Thyroid gland (tissue), 4 donors: ENCODE measurements around the gene RHBDL2. TPM values are rescaled to one million over a fixed set of nuclear protein-coding genes. Genes with fewer than 3 reads are reported as not detected.
"Not testable (repeated sequence)": the region's sequence is repeated elsewhere in the genome, so short reads cannot be mapped to it uniquely, and the experiment has no call there.

ENCODE experiments used
- DNase-seq, 2 donors: peaks; one replicate each; pipeline ENCODE4 v3.0.0-alpha.2; 2019
- H3K27ac ChIP-seq, 3 donors: fragments of 200-600 bp; sonication (generic); 1 replicate in 2 of 3; 2 replicates in 1 of 3; pipeline ENCODE4 v1.5.1; 2016 to 2019; ENCODE audit warnings: mild to moderate bottlenecking in 1 of 3, moderate library complexity in 1 of 3
- H3K27me3 ChIP-seq: fragments of 200-600 bp; sonication (generic); one replicate; pipeline ENCODE4 v1.5.1; 2019
- H3K36me3 ChIP-seq, 2 donors: fragments of 200-600 bp; sonication (generic); one replicate each; pipeline ENCODE4 v1.5.1; 2016 to 2019
- H3K4me1 ChIP-seq, 2 donors: fragments of 200-600 bp; sonication (generic); one replicate each; pipeline ENCODE4 v1.5.1; 2017 to 2019
- H3K4me3 ChIP-seq, 3 donors: fragments of 200-600 bp; sonication (generic); replicated peaks in 1 of 3; 1 replicate in 2 of 3; 2 replicates in 1 of 3; pipeline ENCODE4 v1.5.1; 2016; ENCODE audit warnings: mild to moderate bottlenecking in 1 of 3
- H3K9me3 ChIP-seq: fragments of 200-600 bp; sonication (generic); one replicate; pipeline ENCODE4 v1.5.1; 2017
- POLR2A ChIP-seq, 2 donors: fragments of 450-650 bp; IDR thresholded peaks; one replicate each; pipeline ENCODE4 v1.6.1; 2017; ENCODE audit warnings: antibody characterized with exemption in 2 of 2, mild to moderate bottlenecking in 2 of 2, moderate library complexity in 1 of 2
- WGBS, 2 donors: methylation state at CpG; one replicate each; pipeline ENCODE4 v1.1.5; 2017; 5-methylcytosine and 5-hydroxymethylcytosine counted together
- intact Hi-C: fragments of 100-400 bp; cut with DNase I; formaldehyde crosslinking; loops from one replicate; pipeline ENCODE4 v1.15.1; 2023
- total RNA-seq, 4 donors: library from RNA; depleted of rRNA; stranded (reverse); fragments of >200 nt; gene quantifications; one replicate each; pipeline ENCODE4 v1.2.3, GENCODE V29; 2016
- TF ChIP-seq, protein P1 (sequence below), 6 experiments: fragments of 200-600 bp in 3 of 6; fragments of 450-650 bp in 3 of 6; sonication (generic) in 3 of 6; IDR thresholded peaks; one replicate each; pipeline ENCODE4 v1.5.1; 2016 to 2019; ENCODE audit warnings: antibody characterized with exemption in 6 of 6, mild to moderate bottlenecking in 2 of 6, inconsistent platforms in 1 of 6, moderate library complexity in 1 of 6

The RHBDL2 gene
- total RNA-seq, 4 donors from 2014 or later, result not detected

- WGBS, 2 donors, result 1 to 2% methylated on average over 9 to 37 of the region's 51 CpGs
- intact Hi-C loops, result no loop called here
- Histone ChIP-seq H3K9me3 (no peaks in the 10 kb centered on the region), H3K27ac (peak overlapping the region; percentile 21 to 86 (median 83)), H3K27me3 (no peaks in the 10 kb centered on the region), H3K4me1 (peaks cover 12 to 20% of the 10 kb centered on the region in 2 donors), H3K4me3 (peak overlapping the region; percentile 41 to 87 (median 81)), H3K36me3 (peaks cover 0 to 8% of the 10 kb centered on the region in 2 donors)
- peak in 1 of 2 donors; percentile 1 for TF ChIP-seq POLR2A (IDR thresholded peaks at IDR 0.05)
- TF ChIP-seq, protein P1, sequence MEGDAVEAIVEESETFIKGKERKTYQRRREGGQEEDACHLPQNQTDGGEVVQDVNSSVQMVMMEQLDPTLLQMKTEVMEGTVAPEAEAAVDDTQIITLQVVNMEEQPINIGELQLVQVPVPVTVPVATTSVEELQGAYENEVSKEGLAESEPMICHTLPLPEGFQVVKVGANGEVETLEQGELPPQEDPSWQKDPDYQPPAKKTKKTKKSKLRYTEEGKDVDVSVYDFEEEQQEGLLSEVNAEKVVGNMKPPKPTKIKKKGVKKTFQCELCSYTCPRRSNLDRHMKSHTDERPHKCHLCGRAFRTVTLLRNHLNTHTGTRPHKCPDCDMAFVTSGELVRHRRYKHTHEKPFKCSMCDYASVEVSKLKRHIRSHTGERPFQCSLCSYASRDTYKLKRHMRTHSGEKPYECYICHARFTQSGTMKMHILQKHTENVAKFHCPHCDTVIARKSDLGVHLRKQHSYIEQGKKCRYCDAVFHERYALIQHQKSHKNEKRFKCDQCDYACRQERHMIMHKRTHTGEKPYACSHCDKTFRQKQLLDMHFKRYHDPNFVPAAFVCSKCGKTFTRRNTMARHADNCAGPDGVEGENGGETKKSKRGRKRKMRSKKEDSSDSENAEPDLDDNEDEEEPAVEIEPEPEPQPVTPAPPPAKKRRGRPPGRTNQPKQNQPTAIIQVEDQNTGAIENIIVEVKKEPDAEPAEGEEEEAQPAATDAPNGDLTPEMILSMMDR (IDR thresholded peaks at IDR 0.05), result no peak
- peak; percentile 69 to 83 for DNase-seq
Observed at GRCh38 chr1:38858833-38859560, 82.6 kb downstream of the RHBDL2 start.

- TF ChIP-seq, protein P1 (IDR thresholded peaks at IDR 0.05), result no peak
Observed at GRCh38 chr1:38852780-38853179, 88.8 kb downstream of the RHBDL2 start.

GRCh38 chr1:38848071-38848470 is 93.6 kb downstream of the RHBDL2 start:
- Histone ChIP-seq H3K9me3 (no peaks in the 10 kb centered on the region), H3K27ac (no peak overlapping the region), H3K4me1 (no peaks in the 10 kb centered on the region), H3K27me3 (no peaks in the 10 kb centered on the region), H3K36me3 (peaks cover 37 to 42% of the 10 kb centered on the region in 2 donors), H3K4me3 (no peak overlapping the region)
- TF ChIP-seq, protein P1 (IDR thresholded peaks at IDR 0.05), result no peak
- no peak for TF ChIP-seq POLR2A (IDR thresholded peaks at IDR 0.05)
- 79 to 94% methylated on average over 1 of the region's 1 CpG for WGBS, 2 donors
- DNase-seq, result no peak
- intact Hi-C loops, result no loop called here

More at GRCh38 chr1:38852780-38853179, 88.8 kb downstream of the RHBDL2 start:
- Histone ChIP-seq H3K9me3 (no peaks in the 10 kb centered on the region), H3K4me1 (peaks cover 1 to 5% of the 10 kb centered on the region in 2 donors), H3K27ac (no peak overlapping the region), H3K27me3 (no peaks in the 10 kb centered on the region), H3K36me3 (peaks cover 18 to 29% of the 10 kb centered on the region in 2 donors), H3K4me3 (no peak overlapping the region)
- intact Hi-C loops, result no loop called here
- DNase-seq, result no peak
- 72 to 75% methylated on average over 4 of the region's 4 CpGs for WGBS, 2 donors

GRCh38 chr1:38846210-38846609 is 95.4 kb downstream of the RHBDL2 start:
- no peak overlapping the region for H3K27ac ChIP-seq
- TF ChIP-seq, protein P1 (IDR thresholded peaks at IDR 0.05), result no peak
- no peak for DNase-seq
- H3K9me3 ChIP-seq, result no peaks in the 10 kb centered on the region
- no peaks in the 10 kb centered on the region for H3K27me3 ChIP-seq
- intact Hi-C loops, result no loop called here
- no peaks in the 10 kb centered on the region for H3K4me1 ChIP-seq
- 96 to 100% methylated on average over 3 of the region's 3 CpGs for WGBS, 2 donors
- no peak overlapping the region for H3K4me3 ChIP-seq
- peaks cover 32 to 40% of the 10 kb centered on the region in 2 donors for H3K36me3 ChIP-seq

DNA sequence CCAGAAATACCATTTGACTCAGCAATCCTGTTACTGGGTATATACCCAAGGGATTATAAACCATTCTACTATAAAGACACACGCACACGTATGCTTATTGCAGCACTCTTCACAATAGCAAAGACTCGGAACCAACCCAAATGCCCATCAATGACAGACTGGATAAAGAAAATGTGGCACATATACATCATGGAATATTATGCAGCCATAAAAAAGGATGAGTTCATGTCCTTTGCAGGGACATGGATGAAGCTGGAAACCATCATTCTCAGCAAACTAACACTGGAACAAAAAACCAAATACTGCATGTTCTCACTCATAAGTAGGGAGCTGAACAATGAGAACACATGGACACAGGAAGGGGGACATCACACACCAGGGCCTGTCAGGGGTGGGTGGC is 96.5 kb downstream of the RHBDL2 start:
- H3K4me3 ChIP-seq, DNase-seq, H3K27ac ChIP-seq, H3K9me3 ChIP-seq, H3K4me1 ChIP-seq, intact Hi-C loops, H3K27me3 ChIP-seq: not testable (repeated sequence)
- peaks cover 31 to 34% of the 10 kb centered on the region in 2 donors for H3K36me3 ChIP-seq
- WGBS, 2 donors, result 97 to 100% methylated on average over 3 of the region's 3 CpGs
